ENCODE data around the gene SLC16A11. TPM values are rescaled to one million over a fixed set of nuclear protein-coding genes. Genes with fewer than 3 reads are reported as not detected.
A peak's percentile ranks its signal among the peaks of the same experiment; 100 is the strongest.

The SLC16A11 gene
- total RNA-seq, 4 donors from 2014 or later, result 1.1 to 6.3 (median 4.1) TPM

DNA sequence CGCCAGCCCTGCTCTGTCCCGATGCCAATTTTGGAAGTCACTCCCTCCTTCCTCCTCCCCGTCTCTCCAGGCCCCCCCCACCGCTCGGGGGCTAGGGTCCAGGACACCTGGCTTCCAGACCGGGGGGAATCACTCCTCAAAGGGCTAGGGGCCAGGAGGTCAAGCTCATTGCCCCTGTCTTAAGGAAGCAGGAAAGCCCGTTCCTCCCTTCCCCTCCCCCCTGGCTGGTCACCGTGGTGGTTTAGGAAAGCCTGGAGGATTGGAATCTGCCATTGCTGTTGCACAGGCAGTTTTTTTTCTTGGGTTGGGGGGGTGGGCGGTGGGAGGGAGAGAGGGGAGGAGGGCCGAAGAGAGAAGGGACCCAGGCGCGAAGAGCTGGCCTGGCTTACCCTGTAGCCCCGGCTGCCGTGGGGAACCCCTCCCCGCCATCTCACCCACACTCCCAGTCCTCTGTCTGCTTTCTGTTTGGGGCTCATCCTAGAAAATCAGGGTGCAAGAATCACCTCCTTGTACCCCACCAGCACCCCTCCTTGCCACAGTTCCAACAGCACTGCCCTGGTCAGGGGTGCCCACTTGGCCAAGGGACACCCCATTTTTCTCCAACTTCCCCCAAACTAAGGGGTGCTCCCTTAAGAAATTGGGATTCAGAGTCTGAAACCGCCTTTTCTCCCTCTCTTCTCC is 23.9 kb downstream of the SLC16A11 start:
- peak overlapping the region; percentile 41 for H3K4me3 ChIP-seq (ENCODE audit: low read depth, poor library complexity, severe bottlenecking)
- WGBS, 2 donors, result 6 to 18% methylated on average over 13 to 16 of the region's 16 CpGs
- DNase-seq (ENCODE audit: low spot score in 2 of 2), result peak; percentile 54 to 93

DNA sequence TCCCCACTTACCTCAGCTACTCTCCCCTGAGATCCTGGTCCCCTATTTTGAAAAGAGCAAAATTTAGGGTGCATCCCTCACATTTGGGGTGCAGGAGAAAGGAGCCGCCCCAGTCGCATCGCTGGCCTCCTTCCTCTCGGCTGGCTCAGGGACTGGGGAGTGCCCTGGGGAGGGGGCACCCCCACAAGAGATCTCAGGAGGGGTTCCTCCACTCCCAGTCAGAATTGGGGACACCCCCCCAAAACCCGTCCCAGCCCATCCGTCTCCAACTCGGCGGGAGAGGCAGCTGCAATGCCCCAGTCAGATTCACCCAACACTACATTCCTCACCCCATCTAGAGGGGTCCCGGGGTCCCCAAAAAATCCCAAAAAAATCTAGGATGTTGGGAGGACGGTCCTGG is 24.5 kb downstream of the SLC16A11 start:
- 15 to 31% methylated on average over 9 to 10 of the region's 10 CpGs for WGBS, 2 donors
- no peak for DNase-seq (ENCODE audit: low spot score in 2 of 2)
- TF ChIP-seq CTCF (IDR thresholded peaks at IDR 0.05), result no peak
- no peak for TF ChIP-seq POLR2A (IDR thresholded peaks at IDR 0.05)
- intact Hi-C loops (cut with DNase I; ENCODE audit: low total_unique reads), result no loop called here
- H3K4me3 ChIP-seq (ENCODE audit: low read depth, poor library complexity, severe bottlenecking), result peak overlapping the region; percentile 41

More for the DNA sequence above, 23.9 kb downstream of the SLC16A11 start:
- intact Hi-C loops (cut with DNase I; ENCODE audit: low total_unique reads), result no loop called here
- TF ChIP-seq POLR2A (IDR thresholded peaks at IDR 0.05) (no peak), CTCF (IDR thresholded peaks at IDR 0.05) (no peak)

GRCh38 chr17:7018331-7018964 is 25.4 kb downstream of the SLC16A11 start:
- peak; percentile 58 to 93 for DNase-seq (ENCODE audit: low spot score in 2 of 2)
- intact Hi-C loops (cut with DNase I; ENCODE audit: low total_unique reads), result no loop called here
- no peak for TF ChIP-seq POLR2A (IDR thresholded peaks at IDR 0.05)
- no peak for TF ChIP-seq CTCF (IDR thresholded peaks at IDR 0.05)
- WGBS, 2 donors, result 59 to 61% methylated on average over 10 of the region's 10 CpGs
- peak overlapping the region; percentile 41 for H3K4me3 ChIP-seq (ENCODE audit: low read depth, poor library complexity, severe bottlenecking)

- no peak for TF ChIP-seq CTCF (IDR thresholded peaks at IDR 0.05)
- TF ChIP-seq POLR2A (IDR thresholded peaks at IDR 0.05), result no peak
- WGBS, 2 donors, result 49 to 55% methylated on average over 12 of the region's 12 CpGs
- DNase-seq (ENCODE audit: low spot score in 2 of 2), result peak in 1 of 2 donors; percentile 87
- intact Hi-C loops (cut with DNase I; ENCODE audit: low total_unique reads), result no loop called here
- H3K4me3 ChIP-seq (ENCODE audit: low read depth, poor library complexity, severe bottlenecking), result no peak overlapping the region
Observed at GRCh38 chr17:7017827-7018200, 26.1 kb downstream of the SLC16A11 start.

GRCh38 chr17:7016886-7017826 is 26.7 kb downstream of the SLC16A11 start:
- DNase-seq (ENCODE audit: low spot score in 2 of 2), result no peak
- no peak for TF ChIP-seq POLR2A (IDR thresholded peaks at IDR 0.05)
- no peak for TF ChIP-seq CTCF (IDR thresholded peaks at IDR 0.05)
- 70 to 74% methylated on average over 20 of the region's 20 CpGs for WGBS, 2 donors
- H3K4me3 ChIP-seq (ENCODE audit: low read depth, poor library complexity, severe bottlenecking), result no peak overlapping the region
- intact Hi-C loops (cut with DNase I; ENCODE audit: low total_unique reads), result no loop called here
